SK-N-MC (cell line): ENCODE data around the gene PDE4D.

Experiments
- EZH2 ChIP-seq: fragments of 200-600 bp; sonication (generic); IDR thresholded peaks from one replicate; pipeline ENCODE4 v1.6.1; 2017; ENCODE audit warnings: antibody characterized with exemption
- POLR2AphosphoS5 ChIP-seq: IDR thresholded peaks from 2 replicates; pipeline ENCODE4 v1.6.1; 2012; ENCODE audit warnings: mild to moderate bottlenecking, low read depth, low read length, borderline replicate concordance

- no peak for TF ChIP-seq EZH2
- TF ChIP-seq POLR2AphosphoS5, result no peak
Measured at GRCh38 chr5:59537961-59538749, 355.4 kb downstream of the PDE4D start.
